22Rv1 (cell line): Measurements from ENCODE around the gene HS2ST1.
A peak's percentile ranks its signal among the peaks of the same experiment; 100 is the strongest.

Experiments
- H3K27ac ChIP-seq: fragments of 450-650 bp; 2 replicates; pipeline ENCODE4 v1.5.1; 2017
- CTCF ChIP-seq: fragments of 450-650 bp; IDR thresholded peaks from 2 replicates; pipeline ENCODE4 v1.5.1; 2017; ENCODE audit warnings: mild to moderate bottlenecking
- ZFX ChIP-seq: fragments of 450-650 bp; IDR thresholded peaks from 2 replicates; pipeline ENCODE4 v1.6.1; 2017; ENCODE audit warnings: antibody characterized with exemption, borderline replicate concordance

Gene HS2ST1

GRCh38 chr1:87077959-87078639 is 163.7 kb downstream of the HS2ST1 start:
- TF ChIP-seq CTCF (no peak), ZFX (no peak)
- no peak overlapping the region for H3K27ac ChIP-seq

- no peak overlapping the region for H3K27ac ChIP-seq
- no peak for TF ChIP-seq ZFX
- TF ChIP-seq CTCF, result peak; percentile 79
Measured at GRCh38 chr1:87084244-87084836, 169.9 kb downstream of the HS2ST1 start.

- H3K27ac ChIP-seq, result no peak overlapping the region
- no peak for TF ChIP-seq ZFX
- no peak for TF ChIP-seq CTCF
Measured at GRCh38 chr1:87086120-87086519, 171.7 kb downstream of the HS2ST1 start.

GRCh38 chr1:87089070-87089736 is 174.8 kb downstream of the HS2ST1 start:
- H3K27ac ChIP-seq, result no peak overlapping the region
- TF ChIP-seq CTCF, result no peak
- TF ChIP-seq ZFX, result no peak

GRCh38 chr1:87089823-87090222 is 175.4 kb downstream of the HS2ST1 start:
- TF ChIP-seq ZFX (no peak), CTCF (no peak)
- no peak overlapping the region for H3K27ac ChIP-seq

GRCh38 chr1:87091425-87091824 is 177.0 kb downstream of the HS2ST1 start:
- no peak overlapping the region for H3K27ac ChIP-seq
- TF ChIP-seq ZFX (no peak), CTCF (no peak)

GRCh38 chr1:87092846-87093245 is 178.4 kb downstream of the HS2ST1 start:
- TF ChIP-seq CTCF (no peak), ZFX (no peak)
- no peak overlapping the region for H3K27ac ChIP-seq
